Stimulated activated CD8-positive, alpha-beta memory T cell treated with anti-CD3 and anti-CD28 coated beads, Interleukin-12 subunit alpha, Interleukin-12 subunit beta, amount 100 ng/mL, for 1 hour (primary cell): Measurements from ENCODE around the gene PAQR4.
"Not testable (repeated sequence)": the region's sequence is repeated elsewhere in the genome, so short reads cannot be mapped to it uniquely, and the experiment has no call there.

Experiments
- DNase-seq: peaks from one replicate; pipeline ENCODE4 v3.0.0-alpha.2; 2020; ENCODE audit warnings: low read depth

PAQR4 gene

DNA sequence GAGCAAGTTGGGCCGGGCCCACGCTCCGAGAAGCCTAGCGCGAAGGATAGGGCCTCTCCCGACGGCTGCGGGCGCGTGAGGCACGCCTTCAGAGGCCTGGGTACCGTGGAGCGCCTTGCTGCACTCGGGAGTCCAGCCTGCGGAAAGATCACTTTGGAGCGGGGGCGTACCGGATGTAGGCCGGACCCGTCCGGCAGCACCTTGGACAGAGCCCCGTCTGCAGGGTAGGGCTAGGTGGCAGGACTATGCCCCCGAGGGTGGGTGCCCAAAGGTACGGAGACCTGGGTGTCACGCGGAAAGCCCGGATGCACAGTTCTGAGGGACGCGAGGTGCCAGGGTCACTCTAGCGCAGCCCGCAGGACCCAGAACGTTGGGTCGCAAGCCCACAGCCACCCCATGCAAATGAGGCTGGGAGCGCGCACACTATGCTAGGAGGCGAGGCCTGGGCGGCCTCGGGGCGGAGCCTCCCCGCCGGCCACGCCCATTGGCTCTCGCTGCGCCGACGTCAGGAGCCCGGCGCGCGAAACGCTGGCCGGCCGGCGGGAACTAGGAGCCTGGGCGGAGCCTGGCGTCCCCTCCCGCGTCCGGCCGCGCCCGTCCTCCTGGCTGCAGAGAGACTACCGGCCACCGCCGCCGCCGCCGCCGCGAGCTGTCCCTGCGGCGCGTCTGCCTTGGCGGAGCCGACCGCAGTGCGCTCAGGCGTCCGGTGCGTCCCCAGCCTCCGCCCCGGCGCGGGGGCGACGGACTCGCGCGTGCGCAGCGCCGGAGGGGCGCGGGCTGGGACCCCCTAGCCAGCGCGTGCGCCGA, at the start of gene PAQR4:
Gene PAQR4 (plus strand): TSS at position 611 of the 807 bp plus-strand sequence. CDS start 327 bp downstream, outside the sequence.
- DNase-seq, result peak; percentile 55

DNA sequence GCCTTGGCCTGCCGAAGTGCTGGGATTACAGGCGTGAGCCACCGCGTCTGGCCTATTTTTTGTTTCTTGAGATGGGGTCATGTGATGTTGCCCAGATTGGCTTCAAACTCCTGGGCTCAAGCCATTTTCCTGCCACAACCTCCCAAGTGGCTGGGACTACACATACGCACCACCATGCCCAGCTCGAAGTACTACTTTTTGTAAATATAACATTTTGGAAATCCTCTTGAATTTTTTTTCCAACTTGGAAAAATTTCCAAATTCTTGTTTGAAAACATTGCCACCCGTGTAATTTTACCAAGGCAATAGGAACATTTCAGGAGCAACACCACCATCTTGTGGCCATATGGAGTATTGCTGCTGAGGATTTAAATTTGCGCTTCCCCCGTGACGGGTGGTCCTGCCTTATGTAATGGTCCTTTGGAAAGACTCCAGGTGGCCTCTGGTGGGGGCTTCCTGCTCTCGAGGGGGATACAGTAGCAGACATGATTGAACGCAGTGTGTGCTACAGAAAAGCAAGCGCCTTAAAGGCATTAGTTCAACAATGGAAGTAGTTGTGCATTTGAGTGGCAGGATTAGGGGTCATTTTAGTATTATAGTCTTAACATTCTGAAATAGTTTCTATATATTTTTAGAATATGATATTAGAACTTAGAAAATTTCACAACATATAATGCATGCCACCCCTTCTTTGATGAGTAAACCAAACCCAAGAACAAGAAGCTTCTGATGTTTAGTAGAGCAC, 49.5 kb upstream of the PAQR4 start:
- peak; percentile 44 for DNase-seq

DNA sequence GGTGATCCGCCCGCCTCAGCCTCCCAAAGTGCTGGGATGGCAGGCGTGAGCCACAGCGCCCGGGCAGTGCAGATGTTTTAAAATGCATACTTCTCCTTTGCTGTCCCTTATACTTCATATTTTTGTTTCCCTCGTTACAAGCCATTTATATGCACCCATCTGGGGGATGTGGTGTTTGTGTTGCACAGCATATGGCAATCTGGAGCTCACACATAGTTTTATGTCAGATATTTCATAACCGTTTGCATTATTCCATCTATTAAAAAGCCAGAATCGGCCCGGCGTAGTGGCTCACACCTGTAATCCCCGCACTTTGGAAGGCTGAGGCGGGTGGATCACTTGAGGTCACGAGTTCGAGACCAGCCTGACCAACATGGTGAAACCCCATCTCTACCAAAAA, 45.7 kb upstream of the PAQR4 start:
- DNase-seq, result no peak

DNA sequence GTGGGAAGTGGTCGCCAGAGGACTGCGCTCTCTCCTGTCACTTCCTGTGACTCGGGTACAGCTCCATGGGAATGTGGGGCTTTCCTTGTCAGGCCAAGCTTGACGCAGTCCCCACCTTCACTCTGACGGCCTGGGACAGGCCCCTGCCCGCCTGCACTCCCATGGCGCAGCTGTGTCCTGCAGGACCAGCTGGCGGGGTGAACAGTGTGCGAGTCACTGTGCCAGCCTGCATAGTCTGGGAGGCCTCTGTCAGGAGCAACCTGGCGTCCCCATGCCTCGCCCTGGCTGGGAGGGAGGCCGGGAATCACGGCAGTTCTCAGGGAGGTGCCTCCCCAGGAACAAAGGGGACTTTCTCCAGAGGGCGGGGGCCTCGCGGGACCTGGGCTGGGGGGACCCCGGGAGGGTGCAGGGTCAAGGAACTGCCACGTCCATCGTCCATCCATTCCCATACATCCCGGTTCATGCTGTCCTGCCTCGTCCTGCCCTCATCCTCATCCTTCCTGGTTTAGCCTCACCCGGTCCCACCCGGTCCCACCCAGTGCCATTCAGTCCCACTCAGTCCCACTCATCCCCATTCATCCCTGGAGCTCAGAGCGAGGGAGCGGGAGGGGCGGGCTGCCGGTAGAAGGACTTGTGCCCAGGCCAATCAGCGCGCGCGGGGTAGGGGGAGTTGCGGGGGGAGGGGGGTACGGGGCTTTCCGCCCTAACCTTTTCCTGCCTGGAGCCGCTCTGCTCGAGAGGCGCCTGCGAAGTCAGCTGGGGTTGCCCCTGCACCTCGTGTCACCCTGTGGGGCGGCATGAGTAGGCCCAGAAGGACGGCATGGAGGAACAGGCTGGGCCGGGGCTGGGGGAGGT, 44.0 kb upstream of the PAQR4 start:
- no peak for DNase-seq

DNA sequence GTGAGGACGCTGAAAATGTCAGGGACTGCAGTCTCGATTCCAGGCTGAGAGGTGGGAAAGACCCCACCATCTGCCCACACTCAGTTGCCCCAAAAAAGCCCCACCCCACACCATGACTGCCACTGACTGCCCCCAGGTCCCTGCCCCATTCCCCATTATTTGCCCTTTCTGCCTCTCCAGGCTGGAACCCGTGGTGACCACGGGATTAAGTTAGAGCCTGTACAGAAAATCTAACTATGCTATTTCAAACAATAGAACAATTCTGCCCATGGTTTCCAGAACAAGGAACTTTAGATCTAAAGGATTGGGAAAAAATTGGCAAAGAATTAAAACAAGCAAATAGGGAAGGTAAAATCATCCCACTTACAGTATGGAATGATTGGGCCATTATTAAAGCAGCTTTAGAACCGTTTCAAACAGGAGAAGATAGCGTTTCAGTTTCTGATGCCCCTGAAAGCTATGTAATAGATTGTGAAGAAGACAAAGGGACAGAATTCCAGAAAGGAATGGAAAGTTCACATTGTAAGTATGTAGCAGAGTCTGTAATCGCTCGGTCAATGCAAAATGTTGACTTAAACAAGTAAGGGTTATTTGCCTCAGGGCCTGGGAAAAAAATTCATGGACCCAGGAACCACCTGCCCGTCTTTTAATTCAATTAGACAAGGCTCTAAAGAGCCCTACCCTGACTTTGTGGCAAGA, 43.0 kb upstream of the PAQR4 start:
- no peak for DNase-seq

DNA sequence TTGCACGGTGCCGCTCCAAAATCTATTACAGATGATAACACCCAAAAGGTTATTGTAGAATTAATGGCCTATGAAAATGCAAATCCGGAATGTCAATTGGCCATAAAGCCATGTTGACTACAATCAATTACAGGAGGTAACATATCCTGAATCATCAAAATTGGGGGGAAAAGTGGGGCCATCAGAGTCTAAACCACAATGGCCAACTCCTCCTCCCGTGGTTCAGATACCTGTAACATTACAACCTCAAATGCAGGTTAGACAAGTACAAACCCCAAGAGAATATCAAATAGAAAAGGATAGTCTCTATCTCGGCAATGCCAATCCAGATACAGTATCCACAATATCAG, 42.5 kb upstream of the PAQR4 start:
- DNase-seq, result no peak

DNA sequence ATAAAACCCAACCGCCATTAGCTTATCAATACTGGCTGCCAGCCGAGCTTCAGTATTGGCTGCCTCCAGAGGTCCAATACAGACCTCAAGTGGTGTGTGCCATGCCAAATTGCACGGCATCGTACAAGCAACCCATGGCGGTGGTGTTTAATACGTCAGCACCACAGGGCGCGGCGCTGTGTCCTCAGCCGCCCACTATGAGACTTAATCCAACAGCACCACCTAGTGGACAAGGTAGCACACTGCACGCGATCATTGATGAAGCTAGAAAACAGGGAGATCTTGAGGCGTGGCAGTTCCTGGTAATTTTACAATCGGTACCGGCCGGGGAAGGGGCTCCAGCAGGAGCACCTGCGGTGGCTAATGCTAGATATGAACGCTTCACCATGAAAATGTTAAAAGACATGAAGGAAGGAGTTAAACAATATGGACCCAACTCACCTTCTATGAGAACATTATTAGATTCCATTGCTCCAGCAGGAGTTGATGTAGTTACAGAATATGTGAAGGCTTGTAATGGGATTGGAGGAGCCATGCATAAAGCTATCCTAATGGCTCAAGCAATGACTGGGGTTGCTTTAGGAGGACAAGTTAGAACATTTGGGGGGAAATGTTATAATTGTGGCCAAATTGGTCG, 42.0 kb upstream of the PAQR4 start:
- DNase-seq, result peak; percentile 74

DNA sequence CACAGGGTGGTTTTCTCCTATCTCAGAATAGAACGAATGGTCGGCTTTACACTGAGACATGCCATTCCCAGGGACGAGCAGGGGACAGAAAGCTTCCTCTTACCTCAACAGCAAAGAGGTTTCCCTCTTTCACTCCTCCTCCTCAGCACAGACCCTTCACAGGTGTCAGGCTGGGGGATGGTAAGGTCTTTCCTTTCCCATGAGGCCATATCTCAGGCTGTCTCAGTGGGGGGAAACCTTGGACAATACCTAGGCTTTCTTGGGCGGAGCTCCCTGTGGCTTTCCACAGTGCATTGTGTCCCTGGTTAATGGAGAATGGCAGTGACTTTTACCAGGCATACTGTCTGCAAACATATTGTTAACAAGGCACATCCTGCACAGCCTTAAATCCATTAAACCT, 41.0 kb upstream of the PAQR4 start:
- DNase-seq, result not testable (repeated sequence)

DNA sequence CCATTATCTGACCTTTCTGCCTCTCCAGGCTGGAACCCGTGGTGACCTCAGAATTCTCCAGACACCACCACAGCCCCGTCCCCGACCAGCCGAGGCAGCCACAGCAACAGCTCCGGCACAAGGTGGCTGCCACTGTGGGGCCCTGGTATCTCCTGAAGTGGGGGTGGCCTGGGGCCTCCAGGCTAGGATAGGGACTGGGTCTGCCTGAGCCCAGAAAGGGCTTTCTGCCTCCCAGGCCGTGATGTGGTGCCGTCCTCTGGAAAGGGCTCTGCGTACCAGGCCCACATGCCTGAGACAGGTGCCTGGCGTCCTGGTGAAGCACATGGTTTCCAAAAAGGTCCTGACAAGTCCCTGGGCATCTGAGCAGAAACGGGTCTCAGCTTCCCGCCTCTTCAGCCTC, 40.4 kb upstream of the PAQR4 start:
- DNase-seq, result no peak

DNA sequence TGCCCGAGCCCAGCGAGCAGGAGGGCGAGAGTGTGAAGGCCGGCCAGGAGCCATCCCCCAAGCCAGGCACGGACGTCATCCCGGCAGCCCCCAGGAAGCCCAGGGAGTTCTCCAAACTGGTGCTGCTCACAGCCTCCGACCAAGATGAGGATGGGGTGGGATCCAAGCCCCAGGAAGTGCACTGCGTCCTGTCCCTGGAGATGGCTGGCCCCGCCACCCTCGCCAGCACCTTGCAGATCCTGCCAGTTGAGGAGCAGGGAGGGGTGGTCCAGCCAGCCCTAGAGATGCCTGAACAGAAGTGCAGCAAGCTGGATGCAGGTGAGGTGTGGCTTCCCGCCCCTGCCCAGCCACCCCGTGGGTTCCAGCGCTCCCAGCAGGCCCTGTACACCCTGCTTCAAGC, 39.5 kb upstream of the PAQR4 start:
- no peak for DNase-seq

DNA sequence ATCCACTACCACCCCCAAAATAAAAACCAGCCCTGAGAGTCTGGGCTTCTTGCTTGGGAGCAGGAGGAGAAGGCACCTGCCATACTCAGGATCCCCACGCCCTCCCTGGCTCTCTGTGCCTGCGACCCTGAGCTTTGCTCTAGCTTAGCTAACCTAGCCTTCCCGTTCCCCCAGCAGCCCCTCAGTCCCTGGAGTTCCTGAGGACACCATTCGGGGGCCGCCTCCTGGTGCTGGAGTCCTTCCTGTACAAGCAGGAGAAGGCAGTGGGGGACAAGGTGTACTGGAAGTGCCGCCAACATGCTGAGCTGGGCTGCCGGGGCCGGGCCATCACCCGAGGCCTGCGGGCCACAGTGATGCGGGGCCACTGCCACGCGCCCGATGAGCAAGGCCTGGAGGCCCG, 38.9 kb upstream of the PAQR4 start:
- no peak for DNase-seq

DNA sequence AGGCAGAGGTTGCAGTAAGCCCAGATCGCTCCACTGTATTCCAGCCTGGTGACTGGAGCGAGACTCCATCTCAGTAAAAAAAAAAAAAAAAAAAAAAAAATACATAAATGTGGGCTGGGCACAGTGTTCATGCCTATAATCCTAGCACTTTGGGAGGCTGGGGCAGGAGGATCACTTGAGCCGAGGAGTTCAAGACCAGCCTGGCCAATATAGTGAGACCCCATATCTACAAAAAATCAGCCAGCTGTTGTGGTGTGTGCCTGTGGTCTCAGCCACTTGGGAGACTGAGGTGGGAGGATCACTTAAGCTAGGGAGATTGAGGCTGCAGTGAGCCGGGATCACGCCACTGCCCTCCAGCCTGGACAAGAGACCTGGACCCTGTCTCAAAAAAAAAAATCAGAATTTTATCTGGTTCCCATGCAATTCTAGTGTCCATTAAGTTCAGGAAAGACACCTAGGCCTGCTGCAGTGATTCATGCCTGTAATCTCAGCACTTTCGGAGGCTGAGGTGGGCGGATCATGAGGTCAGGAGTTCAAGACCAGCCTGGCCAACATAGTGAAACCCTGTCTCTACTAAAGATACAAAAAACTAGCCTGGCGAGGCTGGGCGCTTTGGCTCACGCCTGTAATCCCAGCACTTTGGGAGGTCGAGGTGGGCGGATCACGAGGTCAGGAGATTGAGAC, 37.8 kb upstream of the PAQR4 start:
- not testable (repeated sequence) for DNase-seq

DNA sequence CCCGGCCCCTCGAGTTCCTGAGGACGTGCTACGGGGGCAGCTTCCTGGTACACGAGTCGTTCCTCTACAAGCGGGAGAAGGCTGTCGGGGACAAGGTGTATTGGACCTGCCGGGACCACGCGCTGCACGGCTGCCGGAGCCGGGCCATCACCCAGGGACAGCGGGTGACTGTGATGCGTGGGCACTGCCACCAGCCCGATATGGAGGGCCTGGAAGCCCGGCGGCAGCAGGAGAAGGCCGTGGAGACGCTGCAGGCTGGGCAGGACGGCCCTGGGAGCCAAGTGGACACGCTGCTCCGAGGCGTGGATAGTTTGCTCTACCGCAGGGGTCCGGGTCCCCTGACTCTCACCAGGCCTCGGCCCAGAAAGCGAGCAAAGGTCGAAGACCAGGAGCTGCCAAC, 36.0 kb upstream of the PAQR4 start:
- no peak for DNase-seq

DNA sequence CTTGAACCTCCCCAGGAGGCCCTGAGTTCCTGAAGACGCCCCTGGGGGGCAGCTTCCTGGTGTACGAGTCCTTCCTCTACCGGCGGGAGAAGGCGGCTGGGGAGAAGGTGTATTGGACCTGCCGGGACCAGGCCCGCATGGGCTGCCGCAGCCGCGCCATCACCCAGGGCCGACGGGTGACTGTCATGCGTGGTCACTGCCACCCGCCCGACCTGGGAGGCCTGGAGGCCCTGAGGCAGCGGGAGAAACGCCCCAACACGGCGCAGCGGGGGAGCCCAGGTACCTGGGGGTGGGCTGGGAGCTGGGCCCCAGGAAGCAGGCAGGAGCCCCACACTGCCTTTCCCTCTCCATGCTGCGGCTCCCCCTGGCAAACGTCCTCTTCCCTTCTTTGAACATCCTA, 35.4 kb upstream of the PAQR4 start:
- no peak for DNase-seq

DNA sequence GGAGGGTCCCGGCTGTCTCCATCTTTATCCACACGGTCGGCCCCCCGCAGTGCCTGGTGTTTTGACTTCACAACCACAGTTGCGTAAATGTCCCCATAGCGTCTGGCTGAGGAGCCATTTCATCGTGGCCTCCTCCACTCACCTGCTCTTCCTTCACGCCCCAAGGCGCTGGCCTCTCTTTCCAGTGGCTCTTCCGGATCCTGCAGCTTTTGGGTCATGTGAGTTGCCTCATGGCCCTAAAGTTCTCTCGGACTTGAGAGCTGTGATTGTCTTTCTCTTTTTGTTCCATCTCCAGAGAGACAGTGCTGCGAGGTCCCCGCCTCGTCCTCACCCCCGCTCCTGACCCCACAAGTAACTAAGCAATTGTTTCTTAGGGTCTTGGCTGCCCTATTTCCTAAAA, 34.7 kb upstream of the PAQR4 start:
- DNase-seq, result no peak

DNA sequence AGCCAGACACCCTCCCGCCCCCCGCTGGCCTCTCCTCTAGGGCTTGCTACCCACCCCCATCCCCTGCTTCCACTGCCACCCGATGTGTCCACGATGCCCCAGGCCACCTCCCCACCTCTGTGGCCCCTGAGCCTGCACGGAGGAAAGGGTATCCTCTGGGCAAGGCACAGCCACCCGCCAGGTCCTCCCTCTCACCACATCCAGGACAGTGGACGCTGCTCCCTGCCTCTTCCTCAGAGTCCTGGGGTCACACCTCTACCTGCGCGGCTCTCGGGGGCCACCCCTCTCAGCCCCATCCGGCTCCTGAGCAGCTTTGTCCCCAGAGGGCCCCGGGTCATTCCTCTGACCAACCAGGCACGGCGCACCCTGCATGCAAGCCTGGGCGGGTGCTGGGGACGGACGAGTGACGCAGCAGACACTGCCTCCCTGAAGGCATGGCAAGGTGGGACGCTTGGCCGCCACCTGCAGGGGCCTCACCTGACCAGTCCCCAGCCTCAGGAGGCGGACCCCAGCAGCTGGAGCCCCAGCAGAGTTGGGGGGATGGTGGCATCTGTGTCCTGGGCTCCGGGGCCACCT, 32.6 kb upstream of the PAQR4 start:
- no peak for DNase-seq

DNA sequence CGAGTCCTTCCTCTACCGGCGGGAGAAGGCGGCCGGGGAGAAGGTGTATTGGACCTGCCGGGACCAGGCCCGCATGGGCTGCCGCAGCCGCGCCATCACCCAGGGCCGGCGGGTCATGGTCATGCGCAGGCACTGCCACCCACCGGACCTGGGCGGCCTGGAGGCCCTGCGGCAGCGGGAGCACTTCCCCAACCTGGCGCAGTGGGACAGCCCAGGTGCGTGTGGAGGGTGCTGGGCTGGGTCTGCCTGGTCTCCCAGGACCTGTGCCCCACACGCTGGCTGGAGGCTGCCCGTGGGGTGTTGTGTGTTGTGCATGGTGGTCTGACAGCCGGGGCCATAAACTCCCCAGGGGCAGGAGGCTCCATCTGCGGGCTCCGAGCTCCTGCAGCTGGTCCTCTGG, 32.0 kb upstream of the PAQR4 start:
- no peak for DNase-seq

DNA sequence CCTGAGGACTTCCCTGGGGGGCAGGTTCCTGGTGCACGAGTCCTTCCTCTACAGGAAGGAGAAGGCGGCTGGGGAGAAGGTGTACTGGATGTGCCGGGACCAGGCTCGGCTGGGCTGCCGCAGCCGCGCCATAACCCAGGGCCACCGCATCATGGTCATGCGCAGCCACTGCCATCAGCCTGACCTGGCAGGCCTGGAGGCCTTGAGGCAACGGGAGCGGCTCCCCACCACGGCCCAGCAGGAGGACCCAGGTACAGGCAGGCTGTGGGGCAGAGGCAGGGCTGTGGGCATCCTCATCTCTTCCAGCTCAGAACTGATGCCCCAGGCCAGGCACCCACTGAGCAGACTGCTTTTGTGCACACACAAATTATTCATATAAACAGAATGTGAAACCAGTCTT, 30.9 kb upstream of the PAQR4 start:
- no peak for DNase-seq

DNA sequence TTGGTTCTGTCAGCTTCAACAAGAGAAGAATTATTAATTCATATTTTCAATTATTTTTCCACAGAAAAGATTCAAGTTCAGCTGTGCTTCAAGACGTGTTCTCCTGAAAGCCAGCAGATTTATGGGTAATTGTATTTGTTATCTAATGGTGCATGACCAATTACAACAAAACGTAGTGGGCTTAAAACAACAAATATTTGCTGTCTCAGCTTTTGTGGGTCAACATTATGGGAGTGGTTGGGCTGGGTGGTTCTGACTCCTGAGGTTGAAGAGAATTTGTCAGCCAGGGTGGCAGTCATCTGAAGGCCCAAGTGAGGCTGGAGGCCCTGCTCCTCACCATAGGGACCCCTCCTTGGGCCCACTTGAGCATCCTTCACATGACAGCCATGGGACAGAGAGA, 29.2 kb upstream of the PAQR4 start:
- no peak for DNase-seq

DNA sequence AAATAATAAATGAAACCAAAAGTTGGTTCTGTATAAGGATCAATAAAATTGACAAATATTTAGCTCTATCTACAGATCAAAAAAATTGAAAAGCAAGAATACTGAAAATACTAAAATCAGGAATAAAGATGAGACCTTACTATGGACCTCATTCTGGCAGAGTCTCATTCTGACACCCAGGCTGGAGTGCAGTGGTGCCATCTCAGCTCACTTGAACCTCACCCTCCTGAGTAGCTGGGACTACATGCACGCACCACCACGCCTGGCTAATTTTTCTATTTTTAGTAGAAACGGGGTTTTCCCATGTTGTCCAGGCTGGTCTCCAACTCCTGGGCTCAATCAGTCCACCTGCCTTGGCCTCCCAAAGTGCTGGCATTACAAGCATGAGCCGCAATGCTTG, 27.1 kb upstream of the PAQR4 start:
- DNase-seq, result no peak

DNA sequence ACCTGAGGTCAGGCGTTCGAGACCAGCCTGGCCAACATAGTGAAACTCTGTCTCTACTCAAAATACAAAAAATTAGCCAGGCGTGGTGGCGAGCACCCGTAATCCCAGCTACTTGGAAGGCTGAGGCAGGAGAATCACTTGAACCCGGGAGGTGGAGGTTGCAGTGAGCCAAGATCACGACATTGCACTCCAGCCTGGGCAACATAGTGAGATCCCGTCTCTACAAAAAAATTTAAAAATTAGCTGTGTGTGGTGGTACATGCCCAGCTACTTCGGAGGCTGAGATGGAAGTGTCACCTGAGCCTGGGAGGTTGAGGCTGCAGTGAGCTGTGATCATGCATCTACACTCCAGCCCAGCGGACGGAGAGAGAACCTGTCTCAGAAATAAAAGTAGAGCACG, 25.4 kb upstream of the PAQR4 start:
- DNase-seq, result not testable (repeated sequence)
